ENCODE measurements around the gene SLC39A8. TPM values are rescaled to one million over a fixed set of nuclear protein-coding genes. Genes with fewer than 3 reads are reported as not detected.

The SLC39A8 gene
- total and polyA plus RNA-seq, 4 donors, result 14.6 to 50.5 (median 22.6) TPM

GRCh38 chr4:102247041-102247440 lies 98.2 kb downstream of the SLC39A8 start:
- no peaks in the 10 kb centered on the region for H3K36me3 ChIP-seq (ENCODE audit: control insufficient read depth in 4 of 4, insufficient read depth in 3 of 4, low read depth in 1 of 4, low read length in 3 of 4)
- H3K27me3 ChIP-seq (ENCODE audit: control insufficient read depth in 4 of 4, insufficient read depth in 4 of 4, low read length in 3 of 4), result no peaks in the 10 kb centered on the region
- WGBS, result 69% methylated on average over 1 of the region's 1 CpG
- no peaks in the 10 kb centered on the region for H3K4me1 ChIP-seq (ENCODE audit: control insufficient read depth in 4 of 4, insufficient read depth in 4 of 4, low read length in 3 of 4)
- no peak overlapping the region for H3K9ac ChIP-seq (ENCODE audit: low read depth in 1 of 2, low read length in 2 of 2)
- H3K4me3 ChIP-seq (ENCODE audit: low read depth in 1 of 3, low read length in 3 of 3), result no peak overlapping the region
- H3K27ac ChIP-seq (ENCODE audit: low read depth in 1 of 2, low read length in 2 of 2), result no peak overlapping the region
- no peak for DNase-seq (ENCODE audit: low spot score)
- no peak for TF ChIP-seq GABPA (IDR thresholded peaks at IDR 0.05 in 1 of 2, conservative IDR thresholded peaks at IDR 0.05 in 1 of 2)
- H3K9me3 ChIP-seq (ENCODE audit: control insufficient read depth in 4 of 4, low read length in 3 of 4), result no peaks in the 10 kb centered on the region

- Histone ChIP-seq H3K4me1 (ENCODE audit: control insufficient read depth in 4 of 4, insufficient read depth in 4 of 4, low read length in 3 of 4) (no peaks in the 10 kb centered on the region), H3K27me3 (ENCODE audit: control insufficient read depth in 4 of 4, insufficient read depth in 4 of 4, low read length in 3 of 4) (no peaks in the 10 kb centered on the region), H3K9me3 (ENCODE audit: control insufficient read depth in 4 of 4, low read length in 3 of 4) (no peaks in the 10 kb centered on the region), H3K36me3 (ENCODE audit: control insufficient read depth in 4 of 4, insufficient read depth in 3 of 4, low read depth in 1 of 4, low read length in 3 of 4) (no peaks in the 10 kb centered on the region), H3K4me3 (ENCODE audit: low read depth in 1 of 3, low read length in 3 of 3) (no peak overlapping the region), H3K27ac (ENCODE audit: low read depth in 1 of 2, low read length in 2 of 2) (no peak overlapping the region), H3K9ac (ENCODE audit: low read depth in 1 of 2, low read length in 2 of 2) (no peak overlapping the region)
- no peak for DNase-seq (ENCODE audit: low spot score)
- WGBS, result 73% methylated on average over 4 of the region's 4 CpGs
- TF ChIP-seq NR2F2 (IDR thresholded peaks at IDR 0.05) (no peak), HNF4G (IDR thresholded peaks at IDR 0.05) (no peak), RAD21 (IDR thresholded peaks at IDR 0.05) (no peak), CTCF (IDR thresholded peaks at IDR 0.05; ENCODE audit: low read depth, low read length, missing input control) (no peak), JUND (IDR thresholded peaks at IDR 0.05) (no peak), YY1 (IDR thresholded peaks at IDR 0.05) (no peak), MAX (IDR thresholded peaks at IDR 0.05) (no peak), FOXA1 (IDR thresholded peaks at IDR 0.05) (no peak), ATF3 (IDR thresholded peaks at IDR 0.05) (no peak), RXRA (IDR thresholded peaks at IDR 0.05) (no peak), EGR1 (IDR thresholded peaks at IDR 0.05; ENCODE audit: low read depth in 2 of 2) (no peak), REST (IDR thresholded peaks at IDR 0.05) (no peak), HNF4A (conservative IDR thresholded peaks at IDR 0.05) (no peak), SP1 (IDR thresholded peaks at IDR 0.05) (no peak)
Observed at GRCh38 chr4:102246416-102246815, 98.9 kb downstream of the SLC39A8 start.
